GM03348 (cell line): ENCODE results near the gene SYT2.
A peak's percentile ranks its signal among the peaks of the same experiment; 100 is the strongest.
"Not testable (repeated sequence)": the region's sequence is repeated elsewhere in the genome, so short reads cannot be mapped to it uniquely, and the experiment has no call there.

Source experiments
- DNase-seq: peaks from one replicate; pipeline ENCODE4 v3.0.0; 2012; ENCODE audit warnings: low spot score

SYT2 gene

GRCh38 chr1:202545647-202546303 is 164.5 kb downstream of the SYT2 start:
- DNase-seq, result not testable (repeated sequence)

GRCh38 chr1:202544766-202545449 is 165.3 kb downstream of the SYT2 start:
- not testable (repeated sequence) for DNase-seq

- peak; percentile 13 for DNase-seq
Observed at GRCh38 chr1:202543537-202543936, 166.7 kb downstream of the SYT2 start.

- DNase-seq, result not testable (repeated sequence)
Observed at GRCh38 chr1:202542415-202542814, 167.8 kb downstream of the SYT2 start.

GRCh38 chr1:202540858-202541257 is 169.4 kb downstream of the SYT2 start:
- DNase-seq, result not testable (repeated sequence)
